ENCODE measurements around the gene CRYGB. TPM values are rescaled to one million over a fixed set of nuclear protein-coding genes. Genes with fewer than 3 reads are reported as not detected.

The CRYGB gene
- total RNA-seq, 1 experiment from 2014 or later = not detected

GRCh38 chr2:208129744-208130711 is 15.9 kb downstream of the CRYGB start, which contains the start of gene CRYGC:
CRYGC (minus strand) TSS chr2:208129828; CDS start chr2:208129792, 36 bp downstream.
- Histone ChIP-seq H3K4me3 (ENCODE audit: low read depth, low read length, poor library complexity, severe bottlenecking) (no peak within 1 kb of the TSS), H3K4me1 (ENCODE audit: insufficient read depth, low read length, poor library complexity, severe bottlenecking) (no peaks in the 10 kb centered on the region), H3K27ac (ENCODE audit: low read depth, low read length, poor library complexity, severe bottlenecking) (no peak within 1 kb of the TSS), H3K9me3 (ENCODE audit: low read depth, low read length, poor library complexity, severe bottlenecking) (no peaks in the 10 kb centered on the region), H3K36me3 (ENCODE audit: insufficient read depth, low read length, poor library complexity, severe bottlenecking) (no peaks in the 10 kb centered on the region), H3K27me3 (replicated peaks; ENCODE audit: insufficient read depth, low read depth, low read length, poor library complexity) (peaks cover 4% of the 10 kb centered on the region)
- POLR2A ChIA-PET (ENCODE audit: low non-redundant PET) = interaction anchor here (0.5 kb wide), 1 partner anchor 17 kb away, joined by 5 read pairs; no protein-coding TSS in a partner anchor
- BruUV-seq (replicated peaks) = no TSS peak
- intact Hi-C loops (cut with micrococcal nuclease; ENCODE audit: unreplicated experiment) = no loop called here
- CTCF ChIA-PET = no interaction called here
- DNase-seq (ENCODE audit: low spot score) = no peak
- TF ChIP-seq EZH2 (IDR thresholded peaks at IDR 0.05; ENCODE audit: borderline replicate concordance, low read depth, low read length, poor library complexity, severe bottlenecking) = no peak
- TF ChIP-seq CTCF (conservative IDR thresholded peaks at IDR 0.05; ENCODE audit: low read depth, low read length) = no peak

GRCh38 chr2:208128136-208128535 is 17.8 kb downstream of the CRYGB start:
- Histone ChIP-seq H3K9me3 (ENCODE audit: low read depth, low read length, poor library complexity, severe bottlenecking) (no peaks in the 10 kb centered on the region), H3K27me3 (replicated peaks; ENCODE audit: insufficient read depth, low read depth, low read length, poor library complexity) (peaks cover 4% of the 10 kb centered on the region), H3K4me3 (ENCODE audit: low read depth, low read length, poor library complexity, severe bottlenecking) (no peak overlapping the region), H3K4me1 (ENCODE audit: insufficient read depth, low read length, poor library complexity, severe bottlenecking) (no peaks in the 10 kb centered on the region), H3K27ac (ENCODE audit: low read depth, low read length, poor library complexity, severe bottlenecking) (no peak overlapping the region), H3K36me3 (ENCODE audit: insufficient read depth, low read length, poor library complexity, severe bottlenecking) (no peaks in the 10 kb centered on the region)
- CTCF ChIA-PET = no interaction called here
- no TSS peak for BruUV-seq (replicated peaks)
- TF ChIP-seq EZH2 (IDR thresholded peaks at IDR 0.05; ENCODE audit: borderline replicate concordance, low read depth, low read length, poor library complexity, severe bottlenecking) (no peak), CTCF (conservative IDR thresholded peaks at IDR 0.05; ENCODE audit: low read depth, low read length) (no peak)
- intact Hi-C loops (cut with micrococcal nuclease; ENCODE audit: unreplicated experiment) = no loop called here
- POLR2A ChIA-PET (ENCODE audit: low non-redundant PET) = no interaction called here
- no peak for DNase-seq (ENCODE audit: low spot score)

- ChIA-PET CTCF (no interaction called here), POLR2A (ENCODE audit: low non-redundant PET) (no interaction called here)
- no TSS peak for BruUV-seq (replicated peaks)
- TF ChIP-seq CTCF (conservative IDR thresholded peaks at IDR 0.05; ENCODE audit: low read depth, low read length) (no peak), EZH2 (IDR thresholded peaks at IDR 0.05; ENCODE audit: borderline replicate concordance, low read depth, low read length, poor library complexity, severe bottlenecking) (no peak)
- H3K9me3 ChIP-seq (ENCODE audit: low read depth, low read length, poor library complexity, severe bottlenecking) = no peaks in the 10 kb centered on the region
- no peak for DNase-seq (ENCODE audit: low spot score)
- no peak overlapping the region for H3K27ac ChIP-seq (ENCODE audit: low read depth, low read length, poor library complexity, severe bottlenecking)
- no peaks in the 10 kb centered on the region for H3K4me1 ChIP-seq (ENCODE audit: insufficient read depth, low read length, poor library complexity, severe bottlenecking)
- H3K27me3 ChIP-seq (replicated peaks; ENCODE audit: insufficient read depth, low read depth, low read length, poor library complexity) = peaks cover 4% of the 10 kb centered on the region
- H3K4me3 ChIP-seq (ENCODE audit: low read depth, low read length, poor library complexity, severe bottlenecking) = no peak overlapping the region
- intact Hi-C loops (cut with micrococcal nuclease; ENCODE audit: unreplicated experiment) = no loop called here
- no peaks in the 10 kb centered on the region for H3K36me3 ChIP-seq (ENCODE audit: insufficient read depth, low read length, poor library complexity, severe bottlenecking)
These were observed 18.9 kb downstream of the CRYGB start for GRCh38 chr2:208127090-208127489.
